Cardiac muscle cell (in vitro differentiated cells and primary cell): ENCODE results near the gene SRPK2. TPM values are rescaled to one million over a fixed set of nuclear protein-coding genes. Genes with fewer than 3 reads are reported as not detected.
"Not testable (repeated sequence)": the region's sequence is repeated elsewhere in the genome, so short reads cannot be mapped to it uniquely, and the experiment has no call there.

ENCODE experiments used
- DNase-seq, 2 donors: peaks; one replicate each; pipeline versions ENCODE4 v3.0.0 to v3.0.0-alpha.2; 2010 to 2017; ENCODE audit warnings: low read depth in 1 of 2, low spot score in 1 of 2
- H3K27ac ChIP-seq: fragments of 200-600 bp; sonication (generic); 2 replicates; pipeline ENCODE4 v1.5.1; 2016
- H3K27me3 ChIP-seq: fragments of 200-600 bp; sonication (generic); 2 replicates; pipeline ENCODE4 v1.6.0; 2016; ENCODE audit warnings: control low read depth
- H3K36me3 ChIP-seq: fragments of 200-600 bp; sonication (generic); 2 replicates; pipeline ENCODE4 v1.5.1; 2016; ENCODE audit warnings: control low read depth
- H3K4me1 ChIP-seq: fragments of 200-600 bp; sonication (generic); 2 replicates; pipeline ENCODE4 v1.8.1; 2017; ENCODE audit warnings: low read depth, mild to moderate bottlenecking, mixed run types
- H3K4me3 ChIP-seq: fragments of 200-600 bp; sonication (generic); 2 replicates; pipeline ENCODE4 v1.5.1; 2016; ENCODE audit warnings: mild to moderate bottlenecking
- H3K9me3 ChIP-seq: fragments of 200-600 bp; sonication (generic); 2 replicates; pipeline ENCODE4 v1.5.1; 2017; ENCODE audit warnings: low read depth, mild to moderate bottlenecking, control low read depth
- CTCF ChIP-seq: IDR thresholded peaks from 2 replicates; pipeline ENCODE4 v1.5.1; 2012; ENCODE audit warnings: low read depth, mild to moderate bottlenecking, low read length
- polyA plus RNA-seq: library from polyadenylated mRNA; unstranded; fragments of >200 nt; fragmentation: Nextera tagmentation; extraction: Ambion mirVana; gene quantifications from 2 replicates; pipeline ENCODE4 v1.2.1, GENCODE V29; 2016
- total RNA-seq: library from RNA; depleted of rRNA; stranded (reverse); fragments of >200 nt; gene quantifications from 2 replicates; pipeline ENCODE4 v1.2.3, GENCODE V29; 2016

SRPK2 gene
- total and polyA plus RNA-seq, 2 experiments from 2014 or later = 35.4 to 37.1 TPM

DNA sequence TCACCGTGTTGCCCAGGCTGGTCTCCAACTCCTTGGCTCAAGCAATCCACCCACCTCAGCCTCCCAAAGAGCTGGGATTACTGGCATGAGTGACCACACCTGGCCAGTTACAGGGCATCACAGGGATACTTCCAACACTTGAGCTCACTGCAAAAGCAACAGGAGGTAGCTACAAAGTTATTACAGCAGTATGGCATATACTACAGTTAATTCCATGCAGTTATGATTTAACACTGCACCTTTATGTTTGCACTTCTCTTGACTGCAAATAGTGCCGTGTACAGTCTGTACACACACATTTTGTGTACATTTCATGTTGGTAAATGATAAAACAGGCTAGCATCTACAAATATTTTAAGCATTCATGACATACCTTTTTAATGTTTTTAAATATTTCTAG lies 21.3 kb downstream of the SRPK2 start:
- no peaks in the 10 kb centered on the region for H3K9me3 ChIP-seq
- no peaks in the 10 kb centered on the region for H3K27me3 ChIP-seq
- no peaks in the 10 kb centered on the region for H3K36me3 ChIP-seq
- no peak overlapping the region for H3K27ac ChIP-seq
- no peak for DNase-seq
- no peaks in the 10 kb centered on the region for H3K4me1 ChIP-seq
- no peak overlapping the region for H3K4me3 ChIP-seq
- TF ChIP-seq CTCF = no peak

DNA sequence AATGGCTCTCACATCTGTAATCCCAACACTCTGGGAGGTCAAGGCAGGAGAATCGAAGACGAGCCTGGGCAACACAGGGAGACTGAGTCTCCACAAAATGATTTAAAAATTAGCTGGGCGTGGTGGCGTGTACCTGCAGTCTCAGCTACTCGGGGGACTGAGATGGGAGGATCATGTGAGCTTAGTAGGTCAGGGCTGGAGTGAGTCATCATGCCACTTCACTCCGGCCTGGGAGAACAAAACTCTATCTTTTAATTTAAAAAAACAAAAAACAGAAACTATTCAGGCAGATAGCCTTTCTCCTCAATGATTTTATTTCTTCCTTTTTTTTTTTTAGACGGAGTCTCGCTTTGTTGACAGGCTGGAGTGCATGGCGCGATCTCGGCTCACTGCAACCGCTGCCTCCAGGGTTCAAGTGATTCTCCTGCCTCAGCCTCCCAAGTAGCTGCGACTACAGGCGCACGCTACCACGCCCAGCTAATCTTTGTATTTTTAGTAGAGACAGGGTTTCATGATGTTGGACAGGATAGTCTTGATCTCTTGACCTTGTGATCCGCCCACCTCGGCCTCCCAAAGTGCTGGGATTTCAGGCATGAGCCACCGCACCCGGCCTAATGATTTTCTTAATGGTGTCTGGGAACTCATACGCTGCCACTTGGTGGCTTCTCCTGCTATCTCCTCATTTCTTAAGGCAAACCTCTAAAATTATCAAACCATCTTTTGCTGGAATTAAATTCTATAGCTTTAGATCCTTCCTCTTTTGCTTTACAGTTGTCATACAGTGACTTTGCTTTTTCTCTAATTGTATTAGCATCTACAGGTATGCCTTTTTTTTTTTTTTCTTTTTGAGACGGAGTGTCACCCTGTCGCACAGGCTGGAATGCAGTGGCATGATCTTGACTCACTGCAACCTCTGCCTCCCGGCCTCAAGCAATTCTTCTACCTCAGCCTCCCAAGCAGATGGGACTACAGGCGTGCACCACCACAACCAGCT lies 22.9 kb downstream of the SRPK2 start:
- H3K27ac ChIP-seq = no peak overlapping the region
- no peak overlapping the region for H3K4me3 ChIP-seq
- H3K9me3 ChIP-seq = no peaks in the 10 kb centered on the region
- DNase-seq = no peak
- H3K27me3 ChIP-seq = no peaks in the 10 kb centered on the region
- no peaks in the 10 kb centered on the region for H3K36me3 ChIP-seq
- TF ChIP-seq CTCF = no peak
- H3K4me1 ChIP-seq = no peaks in the 10 kb centered on the region

DNA sequence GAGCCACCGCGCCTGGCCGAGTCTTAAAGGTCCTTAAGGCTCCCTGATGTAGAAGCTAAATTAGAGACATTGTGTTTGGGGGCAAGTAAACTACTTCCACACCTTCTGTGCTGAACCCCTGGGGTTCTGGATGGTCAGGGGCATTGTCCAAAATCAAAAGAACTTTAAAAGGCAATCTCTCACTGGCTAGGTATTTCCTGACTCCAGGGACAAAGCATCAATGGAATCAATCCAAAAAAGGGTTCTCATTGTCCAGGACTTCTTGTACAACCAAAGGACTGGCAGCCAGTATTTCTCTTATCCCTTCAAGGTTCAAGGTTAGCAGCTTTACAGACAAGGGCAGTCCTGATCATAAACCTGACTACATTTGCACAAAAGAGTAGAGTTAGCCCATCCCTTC lies 24.0 kb downstream of the SRPK2 start:
- H3K27me3 ChIP-seq = no peaks in the 10 kb centered on the region
- TF ChIP-seq CTCF = no peak
- no peak overlapping the region for H3K27ac ChIP-seq
- no peaks in the 10 kb centered on the region for H3K9me3 ChIP-seq
- no peaks in the 10 kb centered on the region for H3K4me1 ChIP-seq
- DNase-seq = no peak
- no peaks in the 10 kb centered on the region for H3K36me3 ChIP-seq
- H3K4me3 ChIP-seq = no peak overlapping the region

DNA sequence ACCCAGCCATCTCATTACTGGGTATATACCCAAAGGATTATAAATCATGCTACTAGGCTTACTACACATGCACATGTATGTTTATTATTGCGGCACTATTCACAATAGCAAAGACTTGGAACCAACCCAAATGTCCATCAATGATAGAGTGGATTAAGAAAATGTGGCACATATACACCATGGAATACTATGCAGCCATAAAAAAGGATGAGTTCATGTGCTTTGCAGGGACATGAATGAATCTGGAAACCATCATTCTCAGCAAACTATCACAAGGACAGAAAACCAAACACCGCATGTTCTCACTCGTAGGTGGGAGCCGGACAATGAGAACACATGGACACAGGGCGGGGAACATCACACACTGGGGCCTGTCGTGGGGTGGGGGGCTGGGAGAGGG lies 25.1 kb downstream of the SRPK2 start:
- not testable (repeated sequence) for H3K36me3 ChIP-seq, H3K27ac ChIP-seq, H3K4me1 ChIP-seq, H3K27me3 ChIP-seq, H3K4me3 ChIP-seq, DNase-seq, H3K9me3 ChIP-seq

- H3K27me3 ChIP-seq, DNase-seq, H3K9me3 ChIP-seq, H3K27ac ChIP-seq, H3K4me3 ChIP-seq, H3K4me1 ChIP-seq, H3K36me3 ChIP-seq: not testable (repeated sequence)
These were observed 26.0 kb downstream of the SRPK2 start for GRCh38 chr7:105362685-105363084.

DNA sequence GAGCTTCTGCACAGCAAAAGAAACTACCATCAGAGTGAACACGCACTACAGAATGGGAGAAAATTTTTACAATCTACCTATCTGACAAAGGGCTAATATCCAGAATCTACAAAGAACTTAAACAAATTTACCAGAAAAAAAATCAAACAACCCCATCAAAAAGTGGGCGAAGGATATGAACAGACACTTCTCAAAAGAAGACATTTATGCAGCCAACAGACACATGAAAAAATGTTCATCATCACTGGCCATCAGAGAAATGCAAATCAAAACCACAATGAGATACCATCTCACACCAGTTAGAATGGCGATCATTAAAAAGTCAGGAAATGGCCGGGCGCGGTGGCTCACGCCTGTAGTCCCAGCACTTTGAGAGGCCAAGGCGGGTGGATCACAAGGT lies 26.7 kb downstream of the SRPK2 start:
- H3K27me3 ChIP-seq, DNase-seq, H3K4me1 ChIP-seq, H3K9me3 ChIP-seq, H3K27ac ChIP-seq, H3K4me3 ChIP-seq, H3K36me3 ChIP-seq: not testable (repeated sequence)

GRCh38 chr7:105360149-105360548 lies 28.6 kb downstream of the SRPK2 start:
- not testable (repeated sequence) for H3K36me3 ChIP-seq, H3K4me1 ChIP-seq, H3K4me3 ChIP-seq, H3K27me3 ChIP-seq, DNase-seq, H3K9me3 ChIP-seq, H3K27ac ChIP-seq
